MM.1S (cell line): ENCODE results near the gene SLC16A13.

Experiments used
- DNase-seq: peaks from one replicate; pipeline ENCODE4 v3.0.0-alpha.2; 2015
- H2AFZ ChIP-seq: fragments of 300-600 bp; sonication (generic); 2 replicates; pipeline ENCODE4 v1.6.0; 2016; ENCODE audit warnings: antibody characterized with exemption, low read length
- H3F3A ChIP-seq: fragments of 300-600 bp; sonication (generic); 2 replicates; pipeline ENCODE4 v1.6.1; 2016; ENCODE audit warnings: mild to moderate bottlenecking, antibody characterized with exemption, low read length, moderate library complexity, mixed read lengths; ENCODE audit not compliant: insufficient read depth
- H3K27ac ChIP-seq: fragments of 300-600 bp; sonication (generic); 2 replicates; pipeline ENCODE4 v1.5.1; 2016; ENCODE audit warnings: mild to moderate bottlenecking, low read length
- H3K27me3 ChIP-seq: fragments of 300-600 bp; sonication (generic); replicated peaks from 2 replicates; pipeline ENCODE4 v1.6.0; 2016; ENCODE audit warnings: low read length; ENCODE audit not compliant: insufficient read depth
- H3K36me3 ChIP-seq: fragments of 300-600 bp; sonication (generic); replicated peaks from 2 replicates; pipeline ENCODE4 v1.6.1; 2016; ENCODE audit warnings: mild to moderate bottlenecking, low read length, mixed read lengths; ENCODE audit not compliant: insufficient read depth
- H3K4me1 ChIP-seq: fragments of 300-600 bp; sonication (generic); 2 replicates; pipeline ENCODE4 v1.6.1; 2016; ENCODE audit warnings: low read length, mixed read lengths
- H3K4me2 ChIP-seq: fragments of 300-600 bp; sonication (generic); 2 replicates; pipeline ENCODE4 v1.6.0; 2016; ENCODE audit warnings: low read depth, low read length
- H3K4me3 ChIP-seq: fragments of 300-600 bp; sonication (generic); 2 replicates; pipeline ENCODE4 v1.5.1; 2016; ENCODE audit warnings: low read length, mixed read lengths
- H3K79me2 ChIP-seq: fragments of 300-600 bp; sonication (generic); 2 replicates; pipeline ENCODE4 v1.6.1; 2016; ENCODE audit warnings: mixed run types, low read length, mixed read lengths
- H3K9ac ChIP-seq: fragments of 300-600 bp; sonication (generic); 2 replicates; pipeline ENCODE4 v1.6.1; 2016; ENCODE audit warnings: low read length, mixed read lengths
- H3K9me2 ChIP-seq: fragments of 300-600 bp; sonication (generic); replicated peaks from 2 replicates; pipeline ENCODE4 v1.6.1; 2016; ENCODE audit warnings: mild to moderate bottlenecking, low read length, mixed read lengths; ENCODE audit not compliant: insufficient read depth
- H3K9me3 ChIP-seq: fragments of 300-600 bp; sonication (generic); replicated peaks from 2 replicates; pipeline ENCODE4 v1.6.1; 2016; ENCODE audit warnings: mild to moderate bottlenecking, low read length, mixed read lengths; ENCODE audit not compliant: insufficient read depth
- H4K20me1 ChIP-seq: fragments of 300-600 bp; sonication (generic); 2 replicates; pipeline ENCODE4 v1.6.1; 2016; ENCODE audit warnings: mild to moderate bottlenecking, low read length, moderate library complexity, mixed read lengths; ENCODE audit not compliant: insufficient read depth
- EZH2 ChIP-seq: fragments of 300-600 bp; sonication (generic); optimal IDR thresholded peaks from 2 replicates; pipeline ENCODE3; 2017; ENCODE audit warnings: low read depth, mild to moderate bottlenecking, antibody characterized with exemption, low read length, mixed read lengths
- EZH2phosphoT487 ChIP-seq: fragments of 300-600 bp; sonication (generic); IDR thresholded peaks from 2 replicates; pipeline ENCODE4 v1.6.1; 2018; ENCODE audit warnings: antibody characterized with exemption, low read length
- TF ChIP-seq, protein P1 (sequence below): fragments of 300-600 bp; sonication (generic); IDR thresholded peaks from 2 replicates; pipeline ENCODE4 v1.5.1; 2016; ENCODE audit warnings: antibody characterized with exemption, low read length, mixed read lengths

SLC16A13 gene

DNA sequence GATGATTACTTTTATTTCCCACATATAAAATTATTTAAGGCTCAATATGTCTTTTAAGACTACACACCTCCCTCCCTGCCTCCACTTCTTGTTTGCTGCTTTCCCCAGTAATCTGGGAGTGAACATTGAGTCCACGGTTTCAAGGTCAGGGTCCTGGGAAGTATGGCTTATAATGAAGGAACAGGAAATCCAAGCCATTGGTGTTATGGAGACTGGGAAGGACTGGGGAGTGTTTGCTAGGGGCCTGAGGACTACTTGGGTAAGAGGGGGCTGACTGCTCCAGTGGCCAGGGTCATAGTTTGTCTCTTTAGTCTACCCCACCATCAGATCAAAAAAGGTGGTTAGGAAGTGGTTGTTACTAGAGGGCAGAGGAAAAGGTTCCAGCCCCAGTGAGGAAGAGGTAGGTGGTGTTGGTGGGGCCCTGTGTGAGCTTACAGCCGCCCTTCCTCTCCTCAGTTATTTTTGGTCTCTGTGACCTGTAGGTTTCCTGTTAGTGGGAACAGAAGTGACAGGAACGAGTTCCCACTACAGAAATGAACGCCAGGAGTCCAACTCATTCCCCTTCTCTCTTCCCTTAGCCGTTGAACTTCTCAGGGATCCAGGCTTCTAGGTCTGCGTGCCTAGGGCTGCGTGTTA, 742 bp upstream of the SLC16A13 start:
- Histone ChIP-seq H3K27ac (peak overlapping the region; percentile 59), H3K79me2 (peaks cover 13% of the 10 kb centered on the region; the same call in 1 of the 2 replicates), H3F3A (peaks cover 4% of the 10 kb centered on the region; the same call in 1 of the 2 replicates), H3K4me2 (peak overlapping the region; percentile 90), H3K4me1 (peaks cover 13% of the 10 kb centered on the region), H3K27me3 (no peaks in the 10 kb centered on the region), H3K36me3 (no peaks in the 10 kb centered on the region), H3K9ac (peak overlapping the region; percentile 60), H4K20me1 (no peaks in the 10 kb centered on the region), H2AFZ (peak overlapping the region; percentile 24), H3K4me3 (peak overlapping the region; percentile 74), H3K9me3 (no peaks in the 10 kb centered on the region), H3K9me2 (no peaks in the 10 kb centered on the region)
- TF ChIP-seq EZH2phosphoT487 (no peak), EZH2 (no peak)
- TF ChIP-seq, protein P1, sequence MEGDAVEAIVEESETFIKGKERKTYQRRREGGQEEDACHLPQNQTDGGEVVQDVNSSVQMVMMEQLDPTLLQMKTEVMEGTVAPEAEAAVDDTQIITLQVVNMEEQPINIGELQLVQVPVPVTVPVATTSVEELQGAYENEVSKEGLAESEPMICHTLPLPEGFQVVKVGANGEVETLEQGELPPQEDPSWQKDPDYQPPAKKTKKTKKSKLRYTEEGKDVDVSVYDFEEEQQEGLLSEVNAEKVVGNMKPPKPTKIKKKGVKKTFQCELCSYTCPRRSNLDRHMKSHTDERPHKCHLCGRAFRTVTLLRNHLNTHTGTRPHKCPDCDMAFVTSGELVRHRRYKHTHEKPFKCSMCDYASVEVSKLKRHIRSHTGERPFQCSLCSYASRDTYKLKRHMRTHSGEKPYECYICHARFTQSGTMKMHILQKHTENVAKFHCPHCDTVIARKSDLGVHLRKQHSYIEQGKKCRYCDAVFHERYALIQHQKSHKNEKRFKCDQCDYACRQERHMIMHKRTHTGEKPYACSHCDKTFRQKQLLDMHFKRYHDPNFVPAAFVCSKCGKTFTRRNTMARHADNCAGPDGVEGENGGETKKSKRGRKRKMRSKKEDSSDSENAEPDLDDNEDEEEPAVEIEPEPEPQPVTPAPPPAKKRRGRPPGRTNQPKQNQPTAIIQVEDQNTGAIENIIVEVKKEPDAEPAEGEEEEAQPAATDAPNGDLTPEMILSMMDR = no peak
- peak; percentile 30 for DNase-seq

DNA sequence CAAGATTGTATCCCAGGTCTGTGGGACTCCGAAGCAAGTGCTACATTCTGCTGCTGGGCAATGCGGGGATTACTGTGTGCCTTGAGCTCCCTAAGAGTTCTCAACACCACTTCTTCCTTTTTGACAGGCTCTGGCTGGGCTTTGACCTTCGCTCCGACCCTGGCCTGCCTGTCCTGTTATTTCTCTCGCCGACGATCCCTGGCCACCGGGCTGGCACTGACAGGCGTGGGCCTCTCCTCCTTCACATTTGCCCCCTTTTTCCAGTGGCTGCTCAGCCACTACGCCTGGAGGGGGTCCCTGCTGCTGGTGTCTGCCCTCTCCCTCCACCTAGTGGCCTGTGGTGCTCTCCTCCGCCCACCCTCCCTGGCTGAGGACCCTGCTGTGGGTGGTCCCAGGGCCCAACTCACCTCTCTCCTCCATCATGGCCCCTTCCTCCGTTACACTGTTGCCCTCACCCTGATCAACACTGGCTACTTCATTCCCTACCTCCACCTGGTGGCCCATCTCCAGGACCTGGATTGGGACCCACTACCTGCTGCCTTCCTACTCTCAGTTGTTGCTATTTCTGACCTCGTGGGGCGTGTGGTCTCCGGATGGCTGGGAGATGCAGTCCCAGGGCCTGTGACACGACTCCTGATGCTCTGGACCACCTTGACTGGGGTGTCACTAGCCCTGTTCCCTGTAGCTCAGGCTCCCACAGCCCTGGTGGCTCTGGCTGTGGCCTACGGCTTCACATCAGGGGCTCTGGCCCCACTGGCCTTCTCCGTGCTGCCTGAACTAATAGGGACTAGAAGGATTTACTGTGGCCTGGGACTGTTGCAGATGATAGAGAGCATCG, 2.4 kb downstream of the SLC16A13 start:
- Histone ChIP-seq H3K4me3 (no peak overlapping the region), H3K36me3 (no peaks in the 10 kb centered on the region), H3K9me3 (no peaks in the 10 kb centered on the region), H3F3A (peaks cover 4% of the 10 kb centered on the region; the same call in 1 of the 2 replicates), H3K4me1 (peaks cover 14% of the 10 kb centered on the region; the same call in 1 of the 2 replicates), H3K9ac (no peak overlapping the region), H2AFZ (no peak overlapping the region), H3K27ac (no peak overlapping the region), H4K20me1 (no peaks in the 10 kb centered on the region), H3K4me2 (no peak overlapping the region), H3K79me2 (peaks cover 13% of the 10 kb centered on the region; the same call in 1 of the 2 replicates), H3K27me3 (peaks cover 22% of the 10 kb centered on the region), H3K9me2 (no peaks in the 10 kb centered on the region)
- no peak for DNase-seq
- TF ChIP-seq, protein P1 = no peak
- TF ChIP-seq EZH2 (no peak), EZH2phosphoT487 (no peak)

GRCh38 chr17:7039832-7040231, 4.0 kb downstream of the SLC16A13 start:
- Histone ChIP-seq H3K9me2 (no peaks in the 10 kb centered on the region), H3K4me1 (peaks cover 12% of the 10 kb centered on the region; the same call in 1 of the 2 replicates), H3K4me3 (no peak overlapping the region), H2AFZ (no peak overlapping the region), H3K9ac (no peak overlapping the region), H3K36me3 (no peaks in the 10 kb centered on the region), H3K27me3 (peaks cover 37% of the 10 kb centered on the region), H3F3A (peaks cover 3% of the 10 kb centered on the region; the same call in 1 of the 2 replicates), H3K4me2 (no peak overlapping the region), H3K27ac (no peak overlapping the region), H3K79me2 (peaks cover 12% of the 10 kb centered on the region; the same call in 1 of the 2 replicates), H4K20me1 (no peaks in the 10 kb centered on the region), H3K9me3 (no peaks in the 10 kb centered on the region)
- no peak for DNase-seq
- TF ChIP-seq, protein P1 = no peak
- TF ChIP-seq EZH2 = no peak
- TF ChIP-seq EZH2phosphoT487 = no peak
